ENCODE results near the gene D2HGDH. TPM values are rescaled to one million over a fixed set of nuclear protein-coding genes. Genes with fewer than 3 reads are reported as not detected.
"Not testable (repeated sequence)": the region's sequence is repeated elsewhere in the genome, so short reads cannot be mapped to it uniquely, and the experiment has no call there.

The D2HGDH gene
- total RNA-seq, 1 donor from 2014 or later: 55.4 TPM

DNA sequence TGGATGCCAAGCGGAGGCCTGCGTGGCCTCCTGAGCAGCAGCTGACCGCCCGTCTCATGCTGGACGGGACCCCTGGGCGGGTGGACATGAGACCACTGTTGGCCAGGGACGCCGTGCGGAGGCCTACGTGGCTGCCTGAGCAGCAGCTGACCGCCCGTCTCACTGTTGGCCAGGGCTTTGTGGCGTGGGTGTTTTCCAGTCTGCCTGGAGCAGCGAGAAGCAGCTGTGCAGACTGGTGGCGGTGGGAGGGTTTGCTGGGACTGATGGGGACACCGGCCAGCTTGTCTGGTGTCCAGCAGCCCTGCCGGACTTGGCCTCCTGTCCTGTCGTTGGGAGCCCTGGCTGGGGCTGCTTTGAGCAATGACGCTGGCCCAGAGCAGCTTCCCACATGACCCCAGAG is 5.8 kb upstream of the D2HGDH start:
- peak overlapping the region; percentile 61 for H3K27ac Mint-ChIP-seq
- peaks cover 42% of the 10 kb centered on the region for H3K4me1 Mint-ChIP-seq
- H3K4me3 Mint-ChIP-seq: no peak overlapping the region
- TF ChIP-seq, protein P1, sequence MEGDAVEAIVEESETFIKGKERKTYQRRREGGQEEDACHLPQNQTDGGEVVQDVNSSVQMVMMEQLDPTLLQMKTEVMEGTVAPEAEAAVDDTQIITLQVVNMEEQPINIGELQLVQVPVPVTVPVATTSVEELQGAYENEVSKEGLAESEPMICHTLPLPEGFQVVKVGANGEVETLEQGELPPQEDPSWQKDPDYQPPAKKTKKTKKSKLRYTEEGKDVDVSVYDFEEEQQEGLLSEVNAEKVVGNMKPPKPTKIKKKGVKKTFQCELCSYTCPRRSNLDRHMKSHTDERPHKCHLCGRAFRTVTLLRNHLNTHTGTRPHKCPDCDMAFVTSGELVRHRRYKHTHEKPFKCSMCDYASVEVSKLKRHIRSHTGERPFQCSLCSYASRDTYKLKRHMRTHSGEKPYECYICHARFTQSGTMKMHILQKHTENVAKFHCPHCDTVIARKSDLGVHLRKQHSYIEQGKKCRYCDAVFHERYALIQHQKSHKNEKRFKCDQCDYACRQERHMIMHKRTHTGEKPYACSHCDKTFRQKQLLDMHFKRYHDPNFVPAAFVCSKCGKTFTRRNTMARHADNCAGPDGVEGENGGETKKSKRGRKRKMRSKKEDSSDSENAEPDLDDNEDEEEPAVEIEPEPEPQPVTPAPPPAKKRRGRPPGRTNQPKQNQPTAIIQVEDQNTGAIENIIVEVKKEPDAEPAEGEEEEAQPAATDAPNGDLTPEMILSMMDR (IDR thresholded peaks at IDR 0.05): no peak
- DNase-seq: no peak
- CTCF ChIA-PET: no interaction called here
- no peak for ATAC-seq (ENCODE audit: low read depth)
- H3K27me3 Mint-ChIP-seq: no peaks in the 10 kb centered on the region
- POLR2A ChIA-PET: interaction anchor here (0.6 to 1.0 kb wide), 3 partner anchors 27 to 86 kb away, joined by 3 read pairs; partner anchors contain the start of gene DTYMK
- intact Hi-C loops (cut with micrococcal nuclease): no loop called here
- H3K36me3 Mint-ChIP-seq (ENCODE audit: low read depth): peaks cover 17% of the 10 kb centered on the region
- H3K9me3 Mint-ChIP-seq: no peaks in the 10 kb centered on the region

DNA sequence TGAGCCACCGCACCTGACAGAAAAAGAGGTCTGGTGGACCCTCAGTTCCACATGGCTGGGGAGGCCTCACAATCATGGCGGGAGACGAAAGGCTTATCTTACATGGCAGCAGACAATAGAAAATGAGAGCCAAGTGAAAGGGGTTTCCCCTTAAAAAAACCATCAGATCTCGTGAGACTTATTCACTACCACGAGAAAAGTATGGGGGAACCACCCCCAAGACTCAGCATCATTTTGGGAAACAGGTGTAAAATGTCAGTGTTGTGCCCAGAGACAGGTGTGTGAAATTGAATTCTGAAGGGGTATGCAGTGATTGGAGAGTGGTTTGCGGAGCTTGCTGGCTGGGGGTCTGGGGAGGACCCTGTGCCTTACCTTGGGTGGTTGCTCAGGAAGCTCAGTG is 4.6 kb upstream of the D2HGDH start:
- intact Hi-C loops (cut with micrococcal nuclease): loop anchor here (5.0 to 10.0 kb wide), 2 partner anchors 878 to 1165 kb away; partner anchors contain the start of genes DUSP28 and RNPEPL1
- peak overlapping the region; percentile 64 for H3K4me3 Mint-ChIP-seq
- POLR2A ChIA-PET: interaction anchor here (0.6 to 5.8 kb wide), 5 partner anchors 10 to 58 kb away, joined by 3 to 81 read pairs (median 5); partner anchors contain the start of genes DTYMK and ING5

DNA sequence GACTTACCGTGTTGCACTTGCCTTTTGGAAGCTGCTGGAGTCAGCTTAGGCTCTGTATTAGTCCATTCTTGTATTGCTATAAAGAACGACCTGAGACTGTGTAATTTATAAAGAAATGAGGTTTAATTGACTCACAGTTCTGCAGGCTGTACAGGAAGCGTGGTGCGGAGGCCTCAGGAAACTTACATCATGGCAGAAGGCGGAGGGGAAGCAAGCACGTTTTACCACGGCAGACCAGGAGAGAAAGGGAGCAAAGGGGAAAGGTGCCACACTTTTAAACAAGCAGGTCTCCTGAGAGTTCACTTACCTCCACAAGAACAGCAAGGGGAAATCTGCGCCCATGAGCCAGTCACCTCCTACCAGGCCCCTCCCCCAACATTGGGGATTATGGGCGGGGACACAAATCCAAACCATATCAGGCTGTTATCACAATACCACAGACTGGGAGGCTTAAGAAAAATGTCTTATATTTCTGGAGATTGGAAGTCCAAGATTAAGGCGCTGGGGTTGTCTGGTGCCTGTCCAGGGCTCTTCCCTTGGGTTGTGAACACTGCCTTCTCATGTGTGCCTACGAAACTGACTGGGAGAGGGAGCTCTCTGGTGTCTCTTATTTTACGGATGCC is 3.6 kb upstream of the D2HGDH start:
- no peak for ATAC-seq (ENCODE audit: low read depth)
- TF ChIP-seq, protein P1 (IDR thresholded peaks at IDR 0.05): no peak
- DNase-seq: no peak
- Mint-ChIP-seq H3K36me3 (ENCODE audit: low read depth) (peaks cover 1% of the 10 kb centered on the region), H3K9me3 (no peaks in the 10 kb centered on the region), H3K4me1 (peaks cover 50% of the 10 kb centered on the region), H3K4me3 (no peak overlapping the region), H3K27me3 (no peaks in the 10 kb centered on the region), H3K27ac (no peak overlapping the region)
- intact Hi-C loops (cut with micrococcal nuclease): loop anchor here (5.0 to 10.0 kb wide), 2 partner anchors 878 to 1166 kb away; partner anchors contain the start of genes DUSP28 and RNPEPL1
- ChIA-PET CTCF (no interaction called here), POLR2A (interaction anchor here (0.9 to 5.8 kb wide), 5 partner anchors 9 to 113 kb away, joined by 3 to 81 read pairs (median 5); partner anchors contain the start of genes DTYMK and ING5)

More for the DNA sequence above, 4.6 kb upstream of the D2HGDH start:
- no peak for DNase-seq
- Mint-ChIP-seq H3K4me1 (peaks cover 45% of the 10 kb centered on the region), H3K27ac (peak overlapping the region; percentile 83), H3K36me3 (ENCODE audit: low read depth) (peaks cover 7% of the 10 kb centered on the region), H3K9me3 (no peaks in the 10 kb centered on the region), H3K27me3 (no peaks in the 10 kb centered on the region)
- TF ChIP-seq, protein P1 (IDR thresholded peaks at IDR 0.05): no peak
- ATAC-seq (ENCODE audit: low read depth): no peak
- CTCF ChIA-PET: no interaction called here

GRCh38 chr2:241732513-241733186 is 1.8 kb upstream of the D2HGDH start:
- Mint-ChIP-seq H3K4me3 (peak overlapping the region; percentile 69), H3K4me1 (peaks cover 55% of the 10 kb centered on the region), H3K27ac (peak overlapping the region; percentile 82)
- H3K27me3 Mint-ChIP-seq; H3K9me3 Mint-ChIP-seq; H3K36me3 Mint-ChIP-seq (ENCODE audit: low read depth); ATAC-seq (ENCODE audit: low read depth): not testable (repeated sequence)
- POLR2A ChIA-PET: interaction anchor here (0.8 to 5.8 kb wide), 10 partner anchors 30 to 1172 kb away, joined by 3 to 81 read pairs (median 6); partner anchors contain the start of genes DTYMK, DUSP28, HDLBP and ING5
- intact Hi-C loops (cut with micrococcal nuclease): loop anchor here (1.0 to 10.0 kb wide), 5 partner anchors 56 to 1168 kb away; partner anchors contain the start of genes DUSP28, RNPEPL1 and STK25
- peak; percentile 72 for DNase-seq
- CTCF ChIA-PET: interaction anchor here (1.2 to 2.1 kb wide), 2 partner anchors 31 to 143 kb away, joined by 3 to 13 read pairs; partner anchors contain the start of gene ING5

DNA sequence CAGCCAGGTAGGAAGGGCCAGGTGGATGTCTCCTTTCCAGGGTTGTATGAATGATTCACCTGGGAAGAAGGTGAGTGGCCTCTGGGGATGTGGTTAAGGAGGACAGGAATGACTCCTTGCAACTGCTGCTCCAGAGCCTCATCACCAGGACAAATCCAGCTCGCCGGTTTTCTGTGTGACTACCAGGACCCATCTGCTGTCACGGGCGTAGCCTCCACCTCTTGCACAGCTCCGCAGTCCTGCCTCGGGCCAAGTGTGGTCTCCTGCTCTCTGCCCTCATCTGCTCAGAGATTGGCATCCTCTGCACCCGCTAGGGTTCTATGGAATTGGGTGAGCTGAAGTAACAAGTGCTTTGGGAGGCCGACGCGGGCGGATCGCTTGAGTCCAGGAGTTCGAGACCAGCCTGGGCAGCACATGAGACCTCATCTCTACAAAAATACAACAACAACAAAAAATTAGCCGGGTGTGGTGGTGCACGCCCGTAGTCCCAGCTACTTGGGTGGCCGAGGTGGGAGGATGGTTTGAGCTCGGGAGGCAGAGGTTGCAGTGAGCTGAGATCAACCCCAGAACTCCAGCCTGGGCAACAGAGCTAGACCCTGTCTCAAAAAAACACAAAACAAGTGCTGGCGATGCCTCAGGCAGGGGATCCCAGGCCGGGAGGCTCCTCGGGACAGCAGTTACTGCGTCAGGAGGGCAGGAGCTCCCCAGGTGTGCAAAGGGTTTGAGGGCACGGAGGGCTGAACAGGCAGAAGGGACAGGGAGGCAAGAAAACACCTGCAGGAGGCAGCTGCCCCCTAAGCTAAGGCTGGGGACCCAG is 831 bp upstream of the D2HGDH start:
- TF ChIP-seq, protein P1 (IDR thresholded peaks at IDR 0.05): no peak
- H3K36me3 Mint-ChIP-seq (ENCODE audit: low read depth): peaks cover 1% of the 10 kb centered on the region
- CTCF ChIA-PET: interaction anchor here (1.3 to 2.1 kb wide), 4 partner anchors 32 to 145 kb away, joined by 3 to 13 read pairs (median 3); partner anchors contain the start of gene ING5
- POLR2A ChIA-PET: interaction anchor here (0.7 to 5.8 kb wide), 16 partner anchors 9 to 1173 kb away, joined by 3 to 81 read pairs (median 4); partner anchors contain the start of genes DTYMK, DUSP28, HDLBP and ING5
- peak overlapping the region; percentile 30 for H3K27ac Mint-ChIP-seq
- peaks cover 55% of the 10 kb centered on the region for H3K4me1 Mint-ChIP-seq
- no peaks in the 10 kb centered on the region for H3K27me3 Mint-ChIP-seq
- DNase-seq (no peak), ATAC-seq (ENCODE audit: low read depth) (no peak)
- H3K4me3 Mint-ChIP-seq: peak overlapping the region; percentile 66
- no peaks in the 10 kb centered on the region for H3K9me3 Mint-ChIP-seq
- intact Hi-C loops (cut with micrococcal nuclease): loop anchor here (1.0 to 10.0 kb wide), 9 partner anchors 32 to 1169 kb away; partner anchors contain the start of genes ATG4B, DTYMK, DUSP28 and HDLBP

Data from activated B cell treated with CpG ODN at 0.5 μM for 24 hours (primary cell).